HepG2 (cell line): ENCODE results near the gene DOCK1.

Source experiments
- CCAR2 ChIP-seq: fragments of 200-400 bp; formaldehyde crosslinking; optimal IDR thresholded peaks from 2 replicates; pipeline ENCODE3; 2018; ENCODE audit warnings: low read depth, mild to moderate bottlenecking, low read length, moderate library complexity
- TF ChIP-seq, protein P1 (sequence below): sonication (generic); formaldehyde crosslinking; IDR thresholded peaks from 2 replicates; pipeline ENCODE4 v1.5.0; 2020; ENCODE audit warnings: mild to moderate bottlenecking, missing genetic modification reagents, moderate library complexity

- no peak for TF ChIP-seq CCAR2
- TF ChIP-seq, protein P1, sequence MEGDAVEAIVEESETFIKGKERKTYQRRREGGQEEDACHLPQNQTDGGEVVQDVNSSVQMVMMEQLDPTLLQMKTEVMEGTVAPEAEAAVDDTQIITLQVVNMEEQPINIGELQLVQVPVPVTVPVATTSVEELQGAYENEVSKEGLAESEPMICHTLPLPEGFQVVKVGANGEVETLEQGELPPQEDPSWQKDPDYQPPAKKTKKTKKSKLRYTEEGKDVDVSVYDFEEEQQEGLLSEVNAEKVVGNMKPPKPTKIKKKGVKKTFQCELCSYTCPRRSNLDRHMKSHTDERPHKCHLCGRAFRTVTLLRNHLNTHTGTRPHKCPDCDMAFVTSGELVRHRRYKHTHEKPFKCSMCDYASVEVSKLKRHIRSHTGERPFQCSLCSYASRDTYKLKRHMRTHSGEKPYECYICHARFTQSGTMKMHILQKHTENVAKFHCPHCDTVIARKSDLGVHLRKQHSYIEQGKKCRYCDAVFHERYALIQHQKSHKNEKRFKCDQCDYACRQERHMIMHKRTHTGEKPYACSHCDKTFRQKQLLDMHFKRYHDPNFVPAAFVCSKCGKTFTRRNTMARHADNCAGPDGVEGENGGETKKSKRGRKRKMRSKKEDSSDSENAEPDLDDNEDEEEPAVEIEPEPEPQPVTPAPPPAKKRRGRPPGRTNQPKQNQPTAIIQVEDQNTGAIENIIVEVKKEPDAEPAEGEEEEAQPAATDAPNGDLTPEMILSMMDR (CRISPR knock-in tag), result no peak
These were observed 377.8 kb downstream of the DOCK1 start for GRCh38 chr10:127283017-127283416.
